Measurements from ENCODE around the gene ZNF57.
A peak's percentile ranks its signal among the peaks of the same experiment; 100 is the strongest.
"Not testable (repeated sequence)": the region's sequence is repeated elsewhere in the genome, so short reads cannot be mapped to it uniquely, and the experiment has no call there.

The ZNF57 gene

DNA sequence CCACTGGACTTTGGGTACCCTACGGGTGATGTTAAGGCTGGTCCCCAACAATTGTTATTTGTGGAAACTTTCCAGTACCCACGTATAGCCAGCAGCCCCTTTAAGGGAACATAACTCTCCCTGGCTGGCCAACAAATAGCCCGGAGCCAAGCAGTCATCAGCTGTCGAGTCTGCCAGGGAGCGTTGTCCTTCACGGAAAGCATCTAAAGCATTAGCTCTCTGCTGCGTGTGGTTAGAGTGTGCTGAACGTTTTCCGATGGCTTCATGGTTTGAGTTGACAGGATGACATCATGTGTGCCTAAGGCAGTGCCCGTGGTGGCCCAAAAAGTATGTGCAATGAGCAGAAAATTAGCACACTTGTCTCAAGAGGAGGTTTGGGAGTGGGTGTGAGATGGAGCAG, 36.9 kb upstream of the ZNF57 start:
- ChIA-PET CTCF (no interaction called here), POLR2A (ENCODE audit: low non-redundant PET) (no interaction called here)
- H3K27ac ChIP-seq = no peak overlapping the region

DNA sequence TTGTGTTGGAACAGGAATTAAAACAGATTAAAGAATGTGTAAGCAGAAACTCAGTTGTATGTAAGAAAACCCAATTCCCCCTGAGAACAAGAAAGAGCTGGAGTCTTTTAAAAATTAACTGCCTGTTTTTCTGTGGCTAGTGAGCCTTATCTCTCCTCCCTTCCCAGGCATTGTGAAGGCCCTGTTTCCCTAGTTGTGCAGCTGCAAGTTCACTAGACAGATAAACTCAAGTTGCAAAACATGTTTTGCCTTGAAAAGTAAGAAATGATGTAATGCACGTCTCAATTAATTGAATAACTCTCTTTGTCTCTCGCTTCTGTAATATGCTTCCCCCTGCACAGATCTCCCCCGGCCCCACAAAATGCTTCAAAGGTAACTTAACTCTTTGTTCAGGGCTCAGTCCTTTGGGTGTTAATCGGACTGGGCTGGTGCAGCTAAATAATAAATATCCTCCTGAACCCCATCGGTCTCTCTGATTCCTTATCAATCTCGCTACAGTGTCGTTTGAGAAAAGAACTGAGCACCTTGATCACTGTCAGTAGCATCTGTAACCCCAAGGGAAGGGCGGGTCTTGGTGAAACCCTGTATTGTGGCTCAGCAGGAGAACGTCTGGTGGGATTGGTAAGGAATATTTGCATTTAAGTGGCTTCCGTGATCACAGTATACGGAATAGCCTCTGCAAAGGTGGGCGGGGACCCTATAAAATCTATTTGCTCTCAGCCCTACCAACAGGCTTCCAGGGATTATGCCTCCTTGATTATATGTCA, 35.2 kb upstream of the ZNF57 start:
- H3K27ac ChIP-seq = no peak overlapping the region
- TF ChIP-seq, protein P1, sequence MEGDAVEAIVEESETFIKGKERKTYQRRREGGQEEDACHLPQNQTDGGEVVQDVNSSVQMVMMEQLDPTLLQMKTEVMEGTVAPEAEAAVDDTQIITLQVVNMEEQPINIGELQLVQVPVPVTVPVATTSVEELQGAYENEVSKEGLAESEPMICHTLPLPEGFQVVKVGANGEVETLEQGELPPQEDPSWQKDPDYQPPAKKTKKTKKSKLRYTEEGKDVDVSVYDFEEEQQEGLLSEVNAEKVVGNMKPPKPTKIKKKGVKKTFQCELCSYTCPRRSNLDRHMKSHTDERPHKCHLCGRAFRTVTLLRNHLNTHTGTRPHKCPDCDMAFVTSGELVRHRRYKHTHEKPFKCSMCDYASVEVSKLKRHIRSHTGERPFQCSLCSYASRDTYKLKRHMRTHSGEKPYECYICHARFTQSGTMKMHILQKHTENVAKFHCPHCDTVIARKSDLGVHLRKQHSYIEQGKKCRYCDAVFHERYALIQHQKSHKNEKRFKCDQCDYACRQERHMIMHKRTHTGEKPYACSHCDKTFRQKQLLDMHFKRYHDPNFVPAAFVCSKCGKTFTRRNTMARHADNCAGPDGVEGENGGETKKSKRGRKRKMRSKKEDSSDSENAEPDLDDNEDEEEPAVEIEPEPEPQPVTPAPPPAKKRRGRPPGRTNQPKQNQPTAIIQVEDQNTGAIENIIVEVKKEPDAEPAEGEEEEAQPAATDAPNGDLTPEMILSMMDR (conservative IDR thresholded peaks at IDR 0.05; ENCODE audit: low read depth) = no peak
- POLR2A ChIA-PET (ENCODE audit: low non-redundant PET) = no interaction called here
- CTCF ChIA-PET = interaction anchor here (0.6 kb wide), 1 partner anchor 264 kb away, joined by 3 read pairs; no protein-coding TSS in a partner anchor
- DNase-seq (ENCODE audit: low spot score) = no peak

More for the DNA sequence above, 36.9 kb upstream of the ZNF57 start:
- no peak for DNase-seq (ENCODE audit: low spot score)
- TF ChIP-seq, protein P1 (conservative IDR thresholded peaks at IDR 0.05; ENCODE audit: low read depth) = no peak

DNA sequence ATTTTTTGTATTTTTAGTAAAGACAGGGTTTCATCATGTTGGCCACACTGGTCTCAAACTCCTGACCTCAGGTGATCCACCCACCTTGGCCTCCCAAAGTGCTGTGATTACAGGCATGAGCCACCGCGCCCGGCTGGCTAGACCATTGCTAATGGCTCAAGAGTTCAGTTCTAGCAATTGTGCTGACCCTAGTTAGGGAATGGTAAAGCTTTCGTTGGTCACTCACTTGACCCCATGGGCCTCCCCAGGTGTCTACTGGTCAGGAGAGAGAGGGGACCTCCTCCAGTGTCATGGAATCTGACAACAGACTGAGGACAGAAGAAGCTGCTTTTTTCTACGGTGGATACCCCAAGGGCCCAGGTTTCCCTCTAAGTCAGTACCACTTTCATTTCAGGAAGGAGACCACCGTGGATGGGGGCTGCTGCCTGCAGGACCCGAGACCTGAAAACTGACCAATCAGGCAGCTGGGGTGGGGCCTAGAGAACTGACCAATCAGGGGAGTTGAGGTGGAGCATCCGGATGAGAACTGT, 34.2 kb upstream of the ZNF57 start:
- H3K27ac ChIP-seq = no peak overlapping the region
- CTCF ChIA-PET = interaction anchor here (0.6 to 0.8 kb wide), 2 partner anchors 7 to 280 kb away, joined by 3 read pairs; no protein-coding TSS in a partner anchor
- DNase-seq (ENCODE audit: low spot score) = no peak
- POLR2A ChIA-PET (ENCODE audit: low non-redundant PET) = no interaction called here
- TF ChIP-seq, protein P1 (conservative IDR thresholded peaks at IDR 0.05; ENCODE audit: low read depth) = no peak

DNA sequence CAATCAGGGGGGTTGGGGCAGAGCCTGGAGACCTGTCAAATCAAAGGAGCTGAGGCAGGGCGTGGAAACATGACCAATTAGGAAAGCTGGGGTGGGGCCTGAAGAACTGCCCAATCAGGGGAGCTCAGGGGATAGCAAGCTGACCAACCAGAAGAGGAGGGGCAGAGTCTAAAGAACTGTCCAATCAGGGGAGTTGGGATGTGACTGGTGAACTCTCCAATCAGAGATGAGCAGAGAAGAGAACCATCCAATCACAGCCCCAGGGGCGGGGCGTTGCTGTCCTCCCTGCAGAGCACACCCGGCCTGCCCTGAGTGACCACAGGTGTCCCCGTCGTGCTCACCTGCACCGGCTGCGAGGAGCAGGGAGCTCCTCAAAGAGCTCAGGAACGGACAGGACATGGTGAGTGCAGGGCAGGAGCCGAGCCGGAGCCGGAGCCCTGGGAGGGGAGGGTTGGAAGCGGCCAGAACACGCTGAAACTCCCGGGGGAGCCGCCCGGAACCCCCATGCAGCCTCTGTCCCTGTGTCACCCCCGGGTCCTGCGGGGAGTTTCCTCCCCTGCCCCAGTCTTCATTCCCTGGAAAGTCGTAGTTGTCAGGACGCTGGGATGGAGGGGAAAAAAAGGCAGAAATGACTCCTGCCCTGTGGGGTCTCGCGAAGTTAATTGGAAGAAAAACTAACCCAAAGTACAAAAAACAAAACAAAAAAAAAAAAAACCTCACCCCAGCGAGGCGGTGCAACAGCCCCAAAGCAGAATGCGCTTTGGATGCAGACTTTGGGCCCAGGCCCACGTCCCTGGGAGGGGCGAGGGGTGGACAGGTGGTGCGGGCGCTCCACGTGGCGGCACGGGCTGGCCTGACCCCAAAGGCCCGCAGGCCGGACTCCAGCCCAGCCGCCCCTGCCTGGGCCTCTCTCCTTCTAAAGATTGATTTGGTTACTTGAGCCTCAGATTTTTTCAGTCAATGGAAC, 33.4 kb upstream of the ZNF57 start, which contains the start of gene ZNF556:
ZNF556 (plus strand) TSS at position 311 of the 967 bp plus-strand sequence; CDS start at position 398, 87 bp downstream.
- ChIA-PET CTCF (interaction anchor here (0.6 to 0.8 kb wide), 2 partner anchors 8 to 279 kb away, joined by 3 read pairs; no protein-coding TSS in a partner anchor), POLR2A (ENCODE audit: low non-redundant PET) (no interaction called here)
- TF ChIP-seq, protein P1 (conservative IDR thresholded peaks at IDR 0.05; ENCODE audit: low read depth) = no peak
- no peak within 1 kb of the TSS for H3K27ac ChIP-seq
- peak; percentile 62 for DNase-seq (ENCODE audit: low spot score)

DNA sequence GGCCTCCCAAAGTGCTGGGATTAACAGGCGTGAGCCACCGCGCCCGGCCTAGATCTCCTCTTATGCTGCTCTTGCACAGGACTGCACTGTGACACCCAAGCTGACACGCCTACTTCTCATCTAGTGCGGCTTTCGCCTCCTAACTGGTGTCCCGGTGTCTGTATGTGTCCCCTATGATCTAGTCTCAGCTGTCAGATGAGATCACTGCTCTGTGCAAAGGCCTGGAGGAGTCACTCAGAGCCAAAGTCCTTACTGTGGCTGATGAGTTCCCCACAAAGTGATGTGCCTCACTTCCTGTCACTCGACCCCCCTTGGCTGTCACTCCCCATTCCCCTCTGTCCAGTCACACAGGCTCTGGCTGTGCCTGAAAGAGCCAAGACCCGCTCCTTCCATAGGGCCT, 31.1 kb upstream of the ZNF57 start:
- POLR2A ChIA-PET (ENCODE audit: low non-redundant PET) = no interaction called here
- CTCF ChIA-PET = no interaction called here
- TF ChIP-seq, protein P1 (conservative IDR thresholded peaks at IDR 0.05; ENCODE audit: low read depth) = no peak
- H3K27ac ChIP-seq = no peak overlapping the region
- no peak for DNase-seq (ENCODE audit: low spot score)

DNA sequence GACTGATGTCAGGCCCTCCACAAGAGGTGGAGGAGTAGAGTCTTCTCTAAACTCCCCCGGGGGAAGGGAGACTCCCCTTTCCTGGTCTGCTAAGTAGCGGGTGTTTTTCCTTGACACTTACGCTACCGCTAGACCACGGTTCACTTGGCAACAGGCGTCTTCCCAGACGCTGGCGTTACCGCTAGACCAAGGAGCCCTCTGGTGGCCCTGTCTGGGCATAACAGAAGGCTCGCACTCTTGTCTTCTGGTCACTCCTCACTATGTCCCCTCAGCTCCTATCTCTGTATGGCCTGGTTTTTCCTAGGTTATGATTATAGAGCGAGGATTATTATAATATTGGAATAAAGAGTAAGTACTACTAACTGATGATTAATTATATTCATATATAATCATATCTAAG, 28.6 kb upstream of the ZNF57 start:
- POLR2A ChIA-PET (ENCODE audit: low non-redundant PET) = not testable (repeated sequence)

More for the DNA sequence above, 28.6 kb upstream of the ZNF57 start:
- TF ChIP-seq, protein P1 (conservative IDR thresholded peaks at IDR 0.05; ENCODE audit: low read depth) = peak; percentile 75
- DNase-seq (ENCODE audit: low spot score); H3K27ac ChIP-seq: not testable (repeated sequence)
- CTCF ChIA-PET = interaction anchor here (0.6 to 0.7 kb wide), 3 partner anchors 19 to 223 kb away, joined by 3 read pairs; no protein-coding TSS in a partner anchor

Measured in RWPE1 (cell line).